ENCODE results near the gene FAM216A.
A peak's percentile ranks its signal among the peaks of the same experiment; 100 is the strongest.
"Not testable (repeated sequence)": the region's sequence is repeated elsewhere in the genome, so short reads cannot be mapped to it uniquely, and the experiment has no call there.

The FAM216A gene

GRCh38 chr12:110498984-110499706 is 30.5 kb downstream of the FAM216A start:
- DNase-seq (ENCODE audit: low read depth) = peak; percentile 22

DNA sequence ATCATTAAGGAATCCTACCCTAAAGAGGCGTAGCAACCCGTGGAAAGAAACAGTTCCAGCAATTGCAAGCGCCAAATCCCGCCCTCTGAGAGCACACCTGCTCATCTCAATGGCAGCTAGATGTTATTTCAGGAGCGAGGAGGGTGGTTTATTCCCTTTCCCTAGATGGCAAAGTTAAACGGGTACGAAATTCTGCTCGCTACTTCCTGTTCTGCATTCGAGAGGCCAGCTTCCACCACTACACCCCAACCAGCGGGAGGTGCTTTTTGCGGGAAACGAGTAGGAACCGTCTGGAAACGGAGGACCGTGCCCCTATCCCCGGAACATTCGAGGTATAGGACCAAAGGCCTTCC is 32.7 kb downstream of the FAM216A start:
- peak; percentile 13 for DNase-seq (ENCODE audit: low read depth)

DNA sequence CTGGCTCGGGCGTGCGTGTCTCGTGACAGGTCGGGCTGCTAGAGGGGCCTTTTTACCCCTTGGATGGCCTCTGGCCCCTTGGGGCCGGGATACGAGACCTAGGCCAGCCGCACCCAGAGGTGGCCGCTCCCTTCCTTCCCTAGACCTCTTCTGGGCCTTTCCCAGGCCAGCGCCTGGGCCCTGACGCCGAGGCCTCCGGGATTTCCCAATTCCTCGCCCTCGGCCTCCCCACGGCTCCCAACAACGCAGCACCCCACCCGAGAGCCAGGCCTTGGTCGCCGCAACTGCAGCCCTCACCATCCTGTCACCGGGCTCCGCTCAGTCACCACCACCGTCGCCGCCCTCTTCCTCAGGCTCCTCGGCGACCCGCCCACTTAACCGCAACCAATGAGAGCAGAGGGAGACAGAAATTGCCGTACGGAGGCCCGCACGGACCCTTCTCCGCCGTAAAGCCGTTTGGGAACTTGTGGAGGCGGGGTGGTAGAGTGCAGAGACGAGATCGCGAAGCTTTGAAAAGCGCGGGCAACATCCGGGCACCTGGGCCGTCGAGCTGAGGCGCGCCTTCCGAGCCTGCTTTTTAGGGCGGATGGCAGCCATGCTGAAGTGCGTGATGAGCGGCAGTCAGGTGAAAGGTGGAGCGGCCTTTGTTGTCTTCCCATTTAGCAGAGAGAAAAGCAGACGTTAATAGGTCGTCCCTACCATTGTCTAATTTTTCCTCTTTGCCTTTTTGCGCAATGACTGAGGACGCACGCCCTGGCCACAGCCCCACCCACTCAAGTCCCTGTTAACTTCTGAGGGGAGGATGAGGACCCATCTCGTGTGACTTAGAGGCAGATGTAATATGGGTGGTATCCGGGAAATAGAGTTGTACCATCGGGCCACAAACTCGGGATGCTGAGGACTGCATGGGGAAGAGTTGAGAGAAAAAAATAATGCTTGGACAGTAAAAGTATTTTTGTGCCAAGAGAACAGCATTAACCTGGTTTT is 33.4 kb downstream of the FAM216A start, which contains the start of the genes RAD9B and VPS29:
RAD9B (plus strand) TSS at position 580 of the 987 bp plus-strand sequence; CDS start at position 587, 7 bp downstream.
VPS29 (minus strand) TSS at position 360 of the 987 bp plus-strand sequence; CDS start at position 300, 60 bp downstream.
- peak; percentile 96 for DNase-seq (ENCODE audit: low read depth)

DNA sequence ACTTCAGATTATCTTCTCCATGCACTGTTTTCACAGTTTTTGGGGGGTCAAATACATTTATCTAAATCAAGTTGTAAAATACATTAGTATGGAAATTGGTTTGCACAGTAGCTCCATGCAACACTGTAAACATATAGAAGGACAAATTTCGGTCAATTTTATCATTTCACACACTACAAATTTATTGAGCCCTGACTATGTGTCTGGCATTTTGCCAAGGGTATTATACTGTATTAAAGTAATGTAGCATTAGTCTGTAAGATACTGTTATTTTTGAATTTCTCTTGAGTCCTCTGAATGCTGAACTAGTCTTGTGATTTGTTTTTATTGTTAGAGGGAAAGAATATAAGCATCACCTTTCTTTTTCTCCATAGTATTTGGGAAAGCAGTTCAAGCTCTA is 34.8 kb downstream of the FAM216A start:
- no peak for DNase-seq (ENCODE audit: low read depth)

DNA sequence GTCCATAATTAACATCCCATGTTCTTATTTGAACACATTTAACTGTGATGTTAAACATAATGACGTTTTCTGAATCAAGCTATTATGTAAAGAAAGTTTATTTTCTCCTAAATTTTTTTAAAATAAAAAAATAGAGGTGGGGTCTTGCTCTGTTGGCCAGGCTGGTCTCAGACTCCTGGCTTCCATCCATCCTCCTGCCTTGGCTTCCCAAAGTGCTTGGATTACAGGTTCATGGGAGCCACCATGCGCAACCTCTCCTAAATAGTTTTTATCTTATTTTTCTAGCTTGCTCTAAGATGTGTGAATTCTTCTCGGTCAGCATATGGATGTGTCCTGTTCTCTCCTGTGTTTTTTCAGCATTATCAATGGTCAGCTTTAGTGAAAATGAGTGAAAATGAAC is 36.7 kb downstream of the FAM216A start:
- DNase-seq (ENCODE audit: low read depth) = no peak

- no peak for DNase-seq (ENCODE audit: low read depth)
These were observed 39.5 kb downstream of the FAM216A start for GRCh38 chr12:110508071-110508586.

- DNase-seq (ENCODE audit: low read depth) = no peak
These were observed 45.2 kb downstream of the FAM216A start for GRCh38 chr12:110513842-110514241.

GRCh38 chr12:110514363-110514762 is 45.7 kb downstream of the FAM216A start:
- no peak for DNase-seq (ENCODE audit: low read depth)

GRCh38 chr12:110516995-110517394 is 48.4 kb downstream of the FAM216A start:
- no peak for DNase-seq (ENCODE audit: low read depth)

DNA sequence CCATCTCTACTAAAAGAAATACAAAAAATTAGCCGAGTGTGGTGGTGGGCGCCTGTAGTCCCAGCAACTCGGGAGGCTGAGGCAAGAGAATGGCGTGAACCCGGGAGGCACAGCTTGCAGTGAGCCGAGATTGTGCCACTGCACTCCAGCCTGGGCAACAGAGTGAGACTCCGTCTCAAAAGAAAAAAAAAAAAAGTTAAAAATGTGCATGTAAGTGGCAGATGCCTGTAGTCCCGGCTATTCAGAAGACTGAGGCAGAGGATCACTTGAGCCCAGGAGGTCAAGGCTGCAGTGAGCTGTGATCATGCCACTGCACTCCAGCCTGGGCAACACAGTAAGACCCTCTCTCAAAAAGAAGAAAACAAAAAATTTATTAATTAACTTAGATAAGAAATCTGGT is 49.4 kb downstream of the FAM216A start:
- DNase-seq (ENCODE audit: low read depth) = not testable (repeated sequence)

GRCh38 chr12:110520876-110521712 is 52.4 kb downstream of the FAM216A start:
- DNase-seq (ENCODE audit: low read depth) = not testable (repeated sequence)

DNA sequence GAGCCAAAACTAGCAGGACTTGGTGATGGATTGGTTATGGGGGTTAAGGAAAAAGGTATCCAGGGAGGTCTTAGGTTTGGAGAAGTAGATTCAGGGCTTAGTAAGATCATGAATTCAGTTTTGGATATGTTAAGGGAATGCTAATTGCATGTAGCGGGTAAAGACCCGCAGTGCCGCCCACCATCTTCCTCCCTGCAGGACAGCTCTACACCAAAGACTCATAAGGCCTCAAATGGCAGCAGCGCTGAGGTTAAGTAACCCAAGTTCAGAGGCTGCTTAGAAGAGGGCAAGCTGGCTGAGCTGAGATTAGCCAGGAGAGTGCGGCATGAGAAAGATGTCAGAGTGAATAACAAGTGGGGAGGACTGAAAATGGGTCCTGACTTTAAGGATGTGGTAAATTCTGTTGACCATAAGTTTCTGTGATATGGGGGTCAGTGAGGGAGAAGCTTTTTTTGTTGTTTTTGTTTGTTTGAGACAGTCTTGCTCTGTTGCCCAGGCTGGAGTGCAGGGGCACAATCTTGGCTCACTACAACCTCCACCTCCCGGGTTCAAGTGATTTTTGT is 59.7 kb downstream of the FAM216A start:
- DNase-seq (ENCODE audit: low read depth) = no peak

GRCh38 chr12:110530511-110530910 is 61.9 kb downstream of the FAM216A start:
- no peak for DNase-seq (ENCODE audit: low read depth)

DNA sequence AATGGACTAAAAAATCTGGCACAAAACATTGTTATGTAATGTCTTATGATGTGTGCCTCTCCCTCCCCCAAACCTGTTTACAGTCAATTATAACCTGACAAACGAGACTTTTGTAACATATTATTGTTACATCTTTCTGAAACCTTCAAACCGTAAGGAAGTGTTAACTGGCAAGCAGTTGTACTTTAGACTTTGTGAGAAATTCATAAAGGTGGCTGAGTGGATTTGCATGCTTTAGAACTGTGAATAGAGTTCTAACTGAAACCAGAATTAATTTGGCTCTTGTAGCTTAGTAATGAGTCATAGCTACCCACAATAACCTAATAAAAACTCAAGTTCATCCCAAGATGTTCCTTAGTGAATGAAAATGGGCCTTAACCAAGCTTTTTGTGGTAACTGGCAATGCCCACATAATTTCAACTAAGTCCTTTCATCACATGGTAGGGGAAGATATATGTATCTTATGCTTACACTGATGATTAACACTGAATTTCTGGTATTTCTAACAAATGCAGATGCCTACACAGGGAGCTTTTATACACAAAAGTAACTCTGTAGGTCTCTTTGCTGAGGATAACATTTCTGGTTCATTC is 63.2 kb downstream of the FAM216A start:
- DNase-seq (ENCODE audit: low read depth) = no peak

DNA sequence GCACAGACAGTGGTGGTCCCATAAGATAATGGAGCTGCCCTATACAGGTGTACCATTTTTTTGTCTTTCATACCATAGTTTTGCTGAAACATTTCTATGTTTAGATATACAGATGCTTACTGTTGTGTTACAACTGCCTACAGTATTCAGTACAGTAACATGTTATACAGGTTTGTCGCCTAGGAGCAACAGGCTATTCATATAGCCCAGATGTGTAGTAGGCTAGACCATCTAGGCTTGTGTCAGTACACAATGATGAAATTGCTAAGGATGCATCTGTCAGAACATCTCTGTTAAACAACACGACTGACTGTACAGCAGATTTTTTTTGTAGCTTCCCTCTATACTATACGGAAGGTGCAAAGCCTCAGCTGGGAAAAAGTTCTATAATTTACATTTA is 64.0 kb downstream of the FAM216A start:
- no peak for DNase-seq (ENCODE audit: low read depth)

DNA sequence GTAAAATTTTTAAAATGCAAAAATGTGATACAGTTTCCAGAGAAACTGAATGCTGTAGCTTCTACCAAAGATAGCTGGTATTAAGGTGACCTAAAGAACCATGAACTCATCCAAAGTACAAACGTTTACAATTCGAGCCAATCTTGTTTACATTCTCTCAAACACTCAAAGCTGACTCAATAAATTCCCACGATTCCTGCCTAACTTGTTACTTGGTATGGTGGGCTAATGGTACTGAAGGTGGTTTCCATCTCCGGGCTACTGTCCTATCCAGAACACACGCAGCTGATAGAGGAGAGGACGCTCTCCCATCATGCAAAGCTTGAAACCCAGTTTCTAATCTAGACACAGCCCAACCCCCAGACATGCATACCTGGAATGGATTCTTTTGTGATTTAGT is 65.0 kb downstream of the FAM216A start:
- DNase-seq (ENCODE audit: low read depth) = no peak

DNA sequence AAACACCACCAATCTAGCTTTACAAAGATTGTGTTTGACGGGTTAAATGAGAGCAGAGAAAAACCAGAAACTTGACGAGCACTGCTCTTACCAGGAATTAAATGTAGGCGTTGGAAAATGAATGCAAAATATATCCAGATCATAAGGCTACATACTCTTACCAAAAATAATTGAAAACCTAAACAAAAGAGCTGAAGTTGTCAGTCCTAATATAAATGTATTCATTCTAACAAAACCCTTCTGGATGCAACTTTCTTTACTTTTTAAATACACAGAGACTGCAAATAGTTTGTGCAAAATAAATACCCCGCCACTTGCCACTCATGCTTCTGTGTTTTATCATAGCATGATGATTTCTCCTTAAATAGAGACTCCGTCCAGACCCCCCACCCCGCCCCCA is 66.2 kb downstream of the FAM216A start:
- DNase-seq (ENCODE audit: low read depth) = no peak

- no peak for DNase-seq (ENCODE audit: low read depth)
These were observed 68.4 kb downstream of the FAM216A start for GRCh38 chr12:110536834-110537604.

GRCh38 chr12:110537605-110538409 is 69.2 kb downstream of the FAM216A start:
- DNase-seq (ENCODE audit: low read depth) = no peak
